Fibroblast of lung (primary cell): ENCODE data around the gene NT5C1A. TPM values are rescaled to one million over a fixed set of nuclear protein-coding genes. Genes with fewer than 3 reads are reported as not detected.

ENCODE experiments used
- DNase-seq, 2 donors: peaks; one replicate each; pipeline versions ENCODE4 v3.0.0 to v3.0.0-alpha.2; 2010; ENCODE audit warnings: low read depth in 2 of 2
- H2AFZ ChIP-seq: 2 replicates; pipeline ENCODE4 v1.5.1; 2012; ENCODE audit warnings: low read length, control low read depth, inconsistent platforms
- H3K27ac ChIP-seq: 2 replicates; pipeline ENCODE4 v1.5.1; 2011; ENCODE audit warnings: low read length, control low read depth; ENCODE audit not compliant: insufficient read depth
- H3K27me3 ChIP-seq: 2 replicates; pipeline ENCODE4 v1.5.1; 2011; ENCODE audit warnings: mild to moderate bottlenecking, low read length; ENCODE audit not compliant: control insufficient read depth, insufficient read depth
- H3K36me3 ChIP-seq: 2 replicates; pipeline ENCODE4 v1.5.1; 2011; ENCODE audit warnings: low read length; ENCODE audit not compliant: control insufficient read depth, insufficient read depth
- H3K4me1 ChIP-seq: 2 replicates; pipeline ENCODE4 v1.5.1; 2011; ENCODE audit warnings: low read length; ENCODE audit not compliant: control insufficient read depth, insufficient read depth; ENCODE audit errors: extremely low read depth
- H3K4me2 ChIP-seq: 2 replicates; pipeline ENCODE4 v1.5.1; 2011; ENCODE audit warnings: low read length, control low read depth; ENCODE audit not compliant: insufficient read depth; ENCODE audit errors: extremely low read depth
- H3K4me3 ChIP-seq, 4 experiments: fragments of 200-600 bp in 1 of 4; sonication (generic) in 1 of 4; replicated peaks in 1 of 4; 2 replicates each; pipeline ENCODE4 v1.5.1; 2011 to 2016; ENCODE audit warnings: low read length in 4 of 4, low read depth in 3 of 4, mild to moderate bottlenecking in 3 of 4, control low read depth in 2 of 4, inconsistent platforms in 1 of 4, mixed read lengths in 1 of 4; ENCODE audit not compliant: insufficient read depth in 1 of 4; ENCODE audit errors: control extremely low read depth in 1 of 4
- H3K79me2 ChIP-seq: 2 replicates; pipeline ENCODE4 v1.5.1; 2012; ENCODE audit warnings: mild to moderate bottlenecking, low read length, inconsistent platforms; ENCODE audit not compliant: control insufficient read depth, insufficient read depth
- H3K9ac ChIP-seq: 2 replicates; pipeline ENCODE4 v1.5.1; 2011; ENCODE audit warnings: mild to moderate bottlenecking, low read length, control low read depth; ENCODE audit not compliant: insufficient read depth
- H3K9me3 ChIP-seq: 2 replicates; pipeline ENCODE4 v1.5.1; 2012; ENCODE audit warnings: low read depth, low read length; ENCODE audit not compliant: control insufficient read depth, insufficient read depth
- H4K20me1 ChIP-seq: 2 replicates; pipeline ENCODE4 v1.5.1; 2011; ENCODE audit warnings: low read length; ENCODE audit not compliant: control insufficient read depth, insufficient read depth; ENCODE audit errors: extremely low read depth
- CTCF ChIP-seq, 2 donors: IDR thresholded peaks in 1 of 2; conservative IDR thresholded peaks in 1 of 2; 1 replicate in 1 of 2; 2 replicates in 1 of 2; pipeline ENCODE4 v1.5.1; 2011 to 2012; ENCODE audit warnings: low read length in 2 of 2, control low read depth in 1 of 2, inconsistent platforms in 1 of 2, low read depth in 1 of 2, mild to moderate bottlenecking in 1 of 2
- EZH2 ChIP-seq: IDR thresholded peaks from 2 replicates; pipeline ENCODE4 v1.5.1; 2012; ENCODE audit warnings: low read length, control low read depth, mild to moderate bottlenecking; ENCODE audit errors: missing control alignments
- polyA plus RNA-seq, 2 donors: library from polyadenylated mRNA; depleted of rRNA in 1 of 2; stranded (reverse) in 1 of 2; unstranded in 1 of 2; fragments of >200 nt; gene quantifications; 2 replicates each; pipeline ENCODE4 v1.2.1, GENCODE V29; 2011 to 2012; ENCODE audit warnings: missing spikeins in 1 of 2
- total RNA-seq: library from RNA; depleted of rRNA; stranded (reverse); fragments of >200 nt; gene quantifications from 2 replicates; pipeline ENCODE4 v1.2.1, GENCODE V29; 2014

NT5C1A gene
- total and polyA plus RNA-seq, 2 donors (not counting 1 experiment from before 2014, with no cell fraction given): not detected

- H4K20me1 ChIP-seq: no peaks in the 10 kb centered on the region
- no peaks in the 10 kb centered on the region for H3K4me1 ChIP-seq
- no peak overlapping the region for H2AFZ ChIP-seq
- no peak overlapping the region for H3K9ac ChIP-seq
- DNase-seq: no peak
- H3K4me3 ChIP-seq: no peak overlapping the region
- H3K27ac ChIP-seq: no peak overlapping the region
- TF ChIP-seq EZH2 (no peak), CTCF (conservative IDR thresholded peaks at IDR 0.05 in 1 of 2, IDR thresholded peaks at IDR 0.05 in 1 of 2; ENCODE audit: low read depth in 1 of 2, low read length in 2 of 2) (no peak)
- H3K9me3 ChIP-seq: no peaks in the 10 kb centered on the region
- H3K36me3 ChIP-seq: no peaks in the 10 kb centered on the region
- peaks cover 50% of the 10 kb centered on the region for H3K27me3 ChIP-seq
- no peak overlapping the region for H3K4me2 ChIP-seq
- H3K79me2 ChIP-seq: no peaks in the 10 kb centered on the region
These were observed 13.2 kb upstream of the NT5C1A start for GRCh38 chr1:39685071-39685470.

- Histone ChIP-seq H3K27me3 (peaks cover 42% of the 10 kb centered on the region), H2AFZ (no peak overlapping the region), H3K9me3 (no peaks in the 10 kb centered on the region), H3K4me3 (no peak overlapping the region), H3K4me1 (no peaks in the 10 kb centered on the region), H4K20me1 (no peaks in the 10 kb centered on the region), H3K79me2 (no peaks in the 10 kb centered on the region), H3K4me2 (no peak overlapping the region), H3K9ac (no peak overlapping the region), H3K36me3 (no peaks in the 10 kb centered on the region), H3K27ac (no peak overlapping the region)
- no peak for DNase-seq
- TF ChIP-seq CTCF (conservative IDR thresholded peaks at IDR 0.05 in 1 of 2, IDR thresholded peaks at IDR 0.05 in 1 of 2; ENCODE audit: low read depth in 1 of 2, low read length in 2 of 2) (no peak), EZH2 (no peak)
These were observed 12.4 kb upstream of the NT5C1A start for GRCh38 chr1:39684313-39684664.

- no peak overlapping the region for H3K9ac ChIP-seq
- no peak overlapping the region for H3K4me2 ChIP-seq
- H3K27me3 ChIP-seq: peaks cover 41% of the 10 kb centered on the region
- H3K4me1 ChIP-seq: no peaks in the 10 kb centered on the region
- no peak overlapping the region for H2AFZ ChIP-seq
- TF ChIP-seq CTCF (conservative IDR thresholded peaks at IDR 0.05 in 1 of 2, IDR thresholded peaks at IDR 0.05 in 1 of 2; ENCODE audit: low read depth in 1 of 2, low read length in 2 of 2): no peak
- peak; percentile 70 for TF ChIP-seq EZH2
- no peak overlapping the region for H3K4me3 ChIP-seq
- no peaks in the 10 kb centered on the region for H3K36me3 ChIP-seq
- DNase-seq: peak in 1 of 2 donors; percentile 10
- H3K79me2 ChIP-seq: no peaks in the 10 kb centered on the region
- H3K27ac ChIP-seq: no peak overlapping the region
- no peaks in the 10 kb centered on the region for H4K20me1 ChIP-seq
- H3K9me3 ChIP-seq: no peaks in the 10 kb centered on the region
These were observed 11.8 kb upstream of the NT5C1A start for GRCh38 chr1:39683591-39684312.
